WERI-Rb-1 (cell line): ENCODE results near the gene OLFM4.

Experiments
- DNase-seq: peaks from one replicate; pipeline ENCODE4 v3.0.0-alpha.2; 2020
- H3K27ac ChIP-seq: fragments of 250-450 bp; sonication (Bioruptor Pico); 2 replicates; pipeline ENCODE4 v1.5.1; 2020; ENCODE audit warnings: mild to moderate bottlenecking, moderate library complexity
- H3K27me3 ChIP-seq: fragments of 250-450 bp; sonication (Bioruptor Pico); 2 replicates; pipeline ENCODE4 v1.5.1; 2021; ENCODE audit warnings: mild to moderate bottlenecking, low read depth, moderate library complexity; ENCODE audit not compliant: insufficient read depth, severe bottlenecking
- H3K36me3 ChIP-seq: fragments of 250-450 bp; sonication (Bioruptor Pico); 2 replicates; pipeline ENCODE4 v1.5.1; 2020; ENCODE audit warnings: mild to moderate bottlenecking, moderate library complexity
- H3K4me3 ChIP-seq: 2 replicates; pipeline ENCODE4 v1.5.1; 2011; ENCODE audit warnings: low read depth, mild to moderate bottlenecking, control low read depth, low read length
- H3K9me3 ChIP-seq: fragments of 250-450 bp; sonication (Bioruptor Pico); 2 replicates; pipeline ENCODE4 v1.5.1; 2021; ENCODE audit warnings: mild to moderate bottlenecking, moderate library complexity; ENCODE audit not compliant: severe bottlenecking
- TF ChIP-seq, protein P1 (sequence below): IDR thresholded peaks from 2 replicates; pipeline ENCODE4 v1.5.1; 2011; ENCODE audit warnings: low read depth, mild to moderate bottlenecking, control low read depth, inconsistent platforms, low read length

The OLFM4 gene

DNA sequence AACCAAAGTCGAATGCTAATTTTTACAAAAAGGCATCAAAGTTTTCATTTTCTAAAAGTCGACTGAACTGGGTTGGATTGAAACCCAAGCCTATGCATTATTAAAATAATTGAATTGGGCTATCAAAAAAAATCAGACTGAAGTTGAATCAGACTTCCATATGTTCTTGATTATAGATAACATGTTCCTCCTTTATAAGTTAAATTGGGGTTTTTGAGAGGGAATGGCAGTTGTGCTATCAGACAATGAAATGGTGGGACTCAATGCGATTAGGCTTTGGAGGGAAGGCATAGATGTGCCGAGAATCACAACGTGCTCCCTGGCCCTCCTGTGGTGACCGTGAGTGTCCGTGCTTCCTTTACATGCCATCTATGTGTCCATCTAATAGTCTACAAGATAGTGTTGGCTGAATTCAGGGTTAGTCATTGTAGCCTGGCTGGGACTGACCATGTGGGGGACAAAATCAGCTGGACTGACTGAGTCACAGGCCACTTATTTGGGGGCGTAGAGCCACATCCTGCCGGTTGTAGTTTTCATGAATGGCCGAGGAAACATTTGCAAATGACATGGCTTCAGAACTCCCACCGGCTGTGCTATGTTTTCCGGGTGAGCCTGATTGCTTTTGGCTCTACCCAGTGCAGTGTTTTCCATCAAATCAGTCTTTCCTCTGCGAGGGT lies 37.1 kb upstream of the OLFM4 start:
- Histone ChIP-seq H3K27me3 (no peaks in the 10 kb centered on the region), H3K27ac (no peak overlapping the region), H3K36me3 (no peaks in the 10 kb centered on the region), H3K9me3 (no peaks in the 10 kb centered on the region), H3K4me3 (no peak overlapping the region)
- TF ChIP-seq, protein P1, sequence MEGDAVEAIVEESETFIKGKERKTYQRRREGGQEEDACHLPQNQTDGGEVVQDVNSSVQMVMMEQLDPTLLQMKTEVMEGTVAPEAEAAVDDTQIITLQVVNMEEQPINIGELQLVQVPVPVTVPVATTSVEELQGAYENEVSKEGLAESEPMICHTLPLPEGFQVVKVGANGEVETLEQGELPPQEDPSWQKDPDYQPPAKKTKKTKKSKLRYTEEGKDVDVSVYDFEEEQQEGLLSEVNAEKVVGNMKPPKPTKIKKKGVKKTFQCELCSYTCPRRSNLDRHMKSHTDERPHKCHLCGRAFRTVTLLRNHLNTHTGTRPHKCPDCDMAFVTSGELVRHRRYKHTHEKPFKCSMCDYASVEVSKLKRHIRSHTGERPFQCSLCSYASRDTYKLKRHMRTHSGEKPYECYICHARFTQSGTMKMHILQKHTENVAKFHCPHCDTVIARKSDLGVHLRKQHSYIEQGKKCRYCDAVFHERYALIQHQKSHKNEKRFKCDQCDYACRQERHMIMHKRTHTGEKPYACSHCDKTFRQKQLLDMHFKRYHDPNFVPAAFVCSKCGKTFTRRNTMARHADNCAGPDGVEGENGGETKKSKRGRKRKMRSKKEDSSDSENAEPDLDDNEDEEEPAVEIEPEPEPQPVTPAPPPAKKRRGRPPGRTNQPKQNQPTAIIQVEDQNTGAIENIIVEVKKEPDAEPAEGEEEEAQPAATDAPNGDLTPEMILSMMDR = no peak
- DNase-seq = no peak

DNA sequence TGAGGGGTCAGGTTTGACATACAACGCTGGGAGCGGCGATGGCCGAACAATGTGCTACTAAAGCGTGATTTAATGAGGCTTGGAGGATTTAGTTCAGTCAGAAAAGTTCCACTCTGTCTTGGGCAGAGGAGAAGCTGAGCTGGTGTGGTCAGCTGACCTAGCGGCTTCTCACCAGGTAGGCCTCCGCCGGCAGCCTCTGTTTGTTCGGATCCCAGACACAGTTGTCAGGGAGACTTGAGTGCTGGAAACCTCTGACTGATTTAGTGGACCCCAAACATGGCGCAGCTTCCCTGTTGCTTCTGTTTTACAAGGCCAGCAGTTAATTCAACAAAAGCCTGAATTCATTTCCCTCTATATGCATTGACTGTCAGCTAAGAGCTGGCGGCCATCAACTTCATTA lies 36.5 kb upstream of the OLFM4 start:
- Histone ChIP-seq H3K36me3 (no peaks in the 10 kb centered on the region), H3K27ac (no peak overlapping the region), H3K4me3 (no peak overlapping the region), H3K27me3 (no peaks in the 10 kb centered on the region), H3K9me3 (no peaks in the 10 kb centered on the region)
- no peak for DNase-seq
- TF ChIP-seq, protein P1 = no peak

GRCh38 chr13:52994051-52994450 lies 34.6 kb upstream of the OLFM4 start:
- no peak for DNase-seq
- H3K36me3 ChIP-seq = no peaks in the 10 kb centered on the region
- TF ChIP-seq, protein P1 = no peak
- no peaks in the 10 kb centered on the region for H3K9me3 ChIP-seq
- no peak overlapping the region for H3K27ac ChIP-seq
- H3K27me3 ChIP-seq = no peaks in the 10 kb centered on the region
- no peak overlapping the region for H3K4me3 ChIP-seq

- TF ChIP-seq, protein P1 = no peak
- Histone ChIP-seq H3K36me3 (no peaks in the 10 kb centered on the region), H3K27me3 (no peaks in the 10 kb centered on the region), H3K27ac (no peak overlapping the region), H3K4me3 (no peak overlapping the region), H3K9me3 (no peaks in the 10 kb centered on the region)
- no peak for DNase-seq
Observed at GRCh38 chr13:52994865-52995264, 33.7 kb upstream of the OLFM4 start.

DNA sequence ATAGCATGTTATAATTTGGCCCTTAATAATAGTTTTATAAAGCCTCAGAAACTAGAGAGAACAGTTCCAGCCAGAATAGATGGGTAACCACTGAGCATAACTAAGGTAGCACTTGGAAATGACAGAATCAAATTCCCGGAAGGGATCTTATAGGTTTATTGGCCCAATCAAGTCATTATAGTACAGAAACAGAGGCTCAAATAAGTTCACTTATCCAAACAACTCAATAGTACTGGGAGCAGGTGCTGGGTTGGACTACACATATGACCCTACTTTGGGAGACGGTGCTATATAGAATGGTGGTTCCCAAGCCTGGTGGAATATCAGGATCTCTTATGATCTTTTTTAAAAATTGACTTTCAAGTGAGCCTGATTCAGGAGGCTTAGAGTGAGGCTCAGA lies 32.7 kb upstream of the OLFM4 start:
- Histone ChIP-seq H3K4me3 (no peak overlapping the region), H3K27me3 (no peaks in the 10 kb centered on the region), H3K9me3 (no peaks in the 10 kb centered on the region), H3K36me3 (no peaks in the 10 kb centered on the region), H3K27ac (no peak overlapping the region)
- TF ChIP-seq, protein P1 = no peak
- DNase-seq = no peak
